HPDE6-E6E7 (cell line): ENCODE data around the gene UNC5A.

Source experiments
- DNase-seq: peaks from one replicate; pipeline ENCODE4 v3.0.0; 2011; ENCODE audit warnings: missing footprints; ENCODE audit errors: extremely low spot score

The UNC5A gene

DNA sequence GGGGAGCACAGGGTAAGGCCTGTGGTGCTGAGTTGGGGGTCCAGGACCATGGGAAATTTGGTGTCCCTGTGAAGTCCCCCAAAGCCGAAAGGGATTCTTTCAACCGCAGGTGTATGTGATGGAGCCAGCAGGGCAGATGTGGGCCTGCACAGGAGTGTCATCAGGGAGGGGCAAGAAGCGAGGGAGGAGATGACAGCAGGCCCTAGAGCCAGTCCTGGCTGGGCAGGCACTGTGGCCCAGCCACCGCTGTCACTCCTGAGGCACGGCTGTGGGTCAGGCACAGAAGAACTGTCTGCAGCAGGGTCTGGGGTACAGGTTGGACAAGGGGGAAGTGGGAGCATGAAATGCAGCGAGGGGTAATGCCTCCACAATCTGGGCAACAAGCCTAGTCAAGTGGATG, 83.9 kb downstream of the UNC5A start:
- DNase-seq: no peak

- no peak for DNase-seq
Measured at GRCh38 chr5:176895831-176896230, 85.5 kb downstream of the UNC5A start.

DNA sequence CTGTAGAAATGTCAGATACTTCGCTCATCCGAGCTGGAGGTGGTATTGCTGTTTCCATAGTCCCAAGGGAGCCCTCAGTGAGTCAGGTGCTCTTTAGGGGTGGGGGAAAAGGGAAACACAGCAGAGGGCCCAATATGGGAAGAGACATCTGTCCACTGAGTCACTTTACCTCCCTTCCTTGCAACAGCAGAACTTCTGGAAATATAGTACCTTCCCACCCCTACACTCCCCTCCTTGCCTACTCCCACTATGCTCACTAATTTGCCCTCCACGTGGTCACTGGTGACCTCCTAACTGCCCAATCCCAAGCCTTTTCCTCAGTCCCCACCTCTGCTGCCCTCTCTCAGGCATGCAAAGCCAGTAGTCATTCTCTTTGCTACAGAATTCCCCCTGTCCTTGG, 86.9 kb downstream of the UNC5A start:
- no peak for DNase-seq

DNA sequence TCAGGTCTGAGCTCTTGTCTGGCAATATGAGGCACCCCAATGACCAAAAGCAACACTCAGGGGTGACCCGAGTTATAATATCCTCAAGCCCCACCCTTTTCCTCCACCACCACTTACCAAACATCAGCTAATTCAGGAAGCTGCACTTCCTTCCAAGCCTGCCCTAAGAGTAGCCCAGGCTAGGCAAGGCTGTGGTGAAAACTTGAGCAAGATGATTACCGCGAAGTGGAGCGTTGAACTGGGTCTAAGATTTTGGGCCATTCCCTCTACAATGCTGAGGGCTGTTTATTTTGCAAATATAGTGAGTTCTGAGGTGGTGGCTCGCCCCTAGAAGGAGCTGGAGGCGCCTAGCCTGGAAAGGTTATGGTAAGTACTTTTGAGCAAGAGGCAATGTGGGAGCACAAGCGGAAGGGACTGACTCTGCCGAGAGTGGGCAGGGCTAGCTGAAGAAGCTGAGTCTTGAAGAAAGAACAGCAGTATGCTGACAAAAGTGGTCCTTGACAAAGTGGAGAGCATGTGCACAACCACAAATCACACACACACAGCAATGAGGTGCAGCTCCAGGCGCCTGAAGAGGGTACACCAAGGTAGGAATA, 89.0 kb downstream of the UNC5A start, which contains the start of gene HK3:
HK3 (minus strand) TSS at position 51 of the 596 bp plus-strand sequence. CDS start 3,187 bp downstream, outside the sequence.
- DNase-seq: no peak

DNA sequence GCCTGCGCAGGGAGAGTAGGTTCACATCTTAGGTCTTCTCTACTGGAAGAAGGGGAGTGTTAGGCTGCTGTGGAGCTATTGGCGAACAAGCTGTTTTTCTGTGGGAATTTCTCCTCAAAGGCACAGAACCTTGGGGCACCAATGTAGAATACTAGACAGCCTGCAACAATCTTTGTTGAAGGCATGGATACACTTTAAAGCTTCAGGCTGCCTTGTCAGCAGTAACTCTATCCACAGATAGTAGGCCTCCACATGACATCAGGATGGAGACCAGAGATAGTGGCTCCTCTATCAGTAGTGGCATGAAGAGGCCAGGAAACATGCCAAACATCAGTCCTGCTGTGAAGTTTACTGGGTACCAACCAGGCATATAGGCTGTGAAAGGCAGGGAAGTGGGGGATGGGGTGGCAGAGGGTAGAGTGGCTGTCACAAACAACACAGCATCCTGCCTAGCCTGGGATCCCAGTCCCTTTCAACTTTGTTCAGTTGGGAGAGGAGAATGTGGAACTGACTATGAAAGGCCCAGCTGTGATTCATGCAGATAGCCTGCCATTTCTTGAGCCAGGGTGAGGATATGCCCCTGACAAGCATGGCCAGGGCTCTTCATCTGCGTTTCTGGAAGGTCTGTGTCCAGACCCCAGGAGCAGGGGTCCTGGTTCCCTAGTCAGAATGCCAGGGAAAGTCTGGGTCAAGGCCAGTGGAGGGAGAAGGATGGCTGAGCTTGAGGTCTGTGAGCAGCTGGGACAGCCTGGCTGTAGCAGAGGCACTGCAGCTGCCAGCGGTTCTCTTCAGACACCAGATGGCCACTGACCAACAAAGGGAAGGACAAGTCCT, 89.8 kb downstream of the UNC5A start:
- DNase-seq: no peak

DNA sequence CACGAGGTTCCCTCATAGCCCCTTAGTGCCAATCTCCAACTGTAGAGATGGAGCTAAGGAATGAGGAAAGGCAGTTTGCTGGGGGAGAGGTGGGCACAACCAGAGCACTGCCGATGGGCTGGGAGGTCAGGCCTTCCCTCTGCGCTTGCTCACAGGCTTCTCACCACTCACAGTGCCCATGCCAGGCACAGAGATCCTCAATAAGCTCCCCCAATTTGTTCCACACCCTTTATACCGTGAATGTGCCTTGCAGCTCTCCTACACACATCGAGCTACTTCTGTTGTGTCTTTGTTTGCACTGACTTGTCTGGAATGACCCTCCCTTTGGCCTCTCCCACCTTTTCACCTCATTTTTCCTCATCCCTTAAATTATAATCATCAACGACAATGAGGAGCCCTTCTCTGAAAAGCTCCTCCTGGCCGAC, 90.4 kb downstream of the UNC5A start:
- DNase-seq: no peak

GRCh38 chr5:176901260-176902101, 91.1 kb downstream of the UNC5A start:
- no peak for DNase-seq

DNA sequence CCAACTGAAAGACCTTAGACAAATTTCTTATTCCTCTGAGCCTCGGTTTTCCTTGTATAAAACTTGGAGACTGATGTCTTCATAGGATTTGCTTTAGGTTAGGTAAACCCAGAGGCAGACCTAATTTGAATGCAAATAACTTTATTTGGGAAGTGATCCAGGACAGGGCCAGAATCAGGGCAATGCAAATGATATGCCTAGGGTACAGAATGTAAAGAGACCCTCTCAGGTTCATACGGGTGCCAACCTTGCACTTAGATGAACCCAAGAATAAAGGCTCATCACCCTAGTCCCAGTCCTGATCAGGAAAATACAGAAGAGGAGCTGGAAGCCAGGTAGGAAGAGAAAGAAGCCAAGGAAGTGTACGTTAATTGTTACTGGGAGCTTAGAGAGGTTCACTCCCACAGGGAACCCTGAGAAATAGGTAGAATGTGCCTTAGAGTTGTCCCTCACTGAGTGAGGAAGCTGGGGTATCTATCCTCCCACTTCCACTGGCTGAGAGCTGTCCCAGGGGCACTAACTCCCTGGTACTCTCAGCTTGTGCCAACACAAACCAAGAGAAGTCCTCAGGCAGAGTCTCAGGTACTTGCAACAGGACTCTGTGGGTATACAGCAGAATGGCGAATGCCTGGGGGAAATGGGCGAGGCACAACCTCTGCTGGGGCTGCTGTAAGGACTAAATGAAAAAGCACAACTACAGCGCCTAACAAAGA, 91.9 kb downstream of the UNC5A start:
- no peak for DNase-seq

DNA sequence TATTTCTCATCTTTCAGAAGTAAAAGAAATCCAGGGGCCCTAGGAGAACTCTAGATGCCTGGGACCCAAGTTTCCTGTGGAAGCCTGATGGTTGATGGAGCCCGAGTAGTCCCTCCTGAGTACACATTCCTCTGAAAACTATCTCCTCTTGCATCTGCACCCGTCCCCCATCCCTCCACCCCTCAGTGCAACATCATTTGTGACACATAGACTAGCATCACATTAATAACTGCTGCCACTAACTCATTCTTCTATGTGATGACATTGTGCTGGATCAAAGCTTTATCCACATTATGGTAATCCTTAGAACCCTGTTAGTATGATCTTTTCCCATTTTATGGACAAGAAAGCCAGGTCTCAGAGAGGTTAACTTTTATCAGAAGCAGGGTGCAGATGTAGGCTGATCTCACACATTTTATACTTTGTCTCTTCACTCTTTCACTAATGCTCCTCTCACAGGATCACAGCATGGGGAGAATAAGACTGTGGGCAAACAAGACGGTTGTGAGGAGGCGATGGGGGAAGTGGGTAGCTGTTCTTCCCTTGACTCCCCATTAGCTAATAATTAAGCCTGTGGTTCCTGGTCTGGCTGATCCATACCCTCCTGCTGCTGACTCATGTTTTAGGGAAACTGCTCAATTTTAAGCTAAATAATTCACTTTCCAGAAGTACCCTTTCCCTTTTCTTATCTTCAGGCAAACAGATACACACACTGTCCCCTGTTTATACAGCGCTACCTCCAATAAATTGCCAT, 92.7 kb downstream of the UNC5A start:
- DNase-seq: no peak

GRCh38 chr5:176904276-176904675, 93.9 kb downstream of the UNC5A start:
- DNase-seq: no peak

DNA sequence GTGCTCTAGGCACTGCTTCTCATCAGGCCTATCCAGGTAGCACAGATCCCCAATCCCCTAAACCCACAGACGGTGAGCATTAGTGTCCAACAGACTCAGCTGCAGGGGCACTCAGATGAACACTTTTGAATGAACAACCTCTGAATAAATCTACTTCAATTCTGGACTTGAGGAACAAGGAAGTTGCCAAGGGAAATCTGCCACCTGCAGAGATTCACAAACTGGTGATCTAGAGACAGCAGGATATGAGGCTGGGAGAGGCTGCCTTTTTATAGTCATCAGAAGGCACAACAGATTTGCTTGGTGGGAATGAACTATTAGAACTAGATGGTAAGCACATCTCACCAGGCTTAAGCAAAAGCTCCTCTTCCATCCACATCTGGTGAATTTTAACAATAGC, 95.8 kb downstream of the UNC5A start:
- no peak for DNase-seq

GRCh38 chr5:176906796-176907195, 96.4 kb downstream of the UNC5A start:
- no peak for DNase-seq

DNA sequence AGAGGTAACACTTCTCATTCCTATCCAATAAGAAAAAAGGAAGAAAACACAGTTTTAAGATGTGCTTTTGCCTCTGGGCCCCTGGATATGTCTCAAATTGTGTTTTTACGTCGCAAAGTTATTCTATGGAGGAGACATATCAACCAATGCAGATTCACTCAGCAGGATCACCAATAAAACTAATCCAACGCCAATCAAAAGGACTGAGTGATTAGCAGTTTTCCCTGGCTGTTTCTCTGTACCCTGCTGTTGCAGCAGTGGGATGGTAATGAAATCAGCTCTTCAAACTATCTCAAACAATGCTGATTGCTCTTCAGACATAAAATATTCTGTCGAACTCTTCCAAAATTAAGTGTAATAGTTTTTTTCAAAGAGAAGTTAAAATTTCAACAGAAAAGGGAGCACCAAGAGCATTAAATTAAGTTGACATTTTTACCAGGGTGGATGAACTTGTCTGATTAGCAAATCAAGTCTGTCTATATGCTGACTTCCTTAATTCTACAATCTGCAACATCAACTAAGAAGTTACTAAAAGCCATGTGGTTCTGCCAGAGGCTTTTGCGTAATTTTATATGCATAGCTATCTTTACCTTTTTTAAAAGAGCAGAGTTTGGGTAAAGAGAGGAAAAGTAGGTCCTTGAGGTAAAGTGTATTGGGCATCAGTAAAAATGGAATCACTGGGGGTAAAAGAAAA, 98.5 kb downstream of the UNC5A start:
- no peak for DNase-seq

DNA sequence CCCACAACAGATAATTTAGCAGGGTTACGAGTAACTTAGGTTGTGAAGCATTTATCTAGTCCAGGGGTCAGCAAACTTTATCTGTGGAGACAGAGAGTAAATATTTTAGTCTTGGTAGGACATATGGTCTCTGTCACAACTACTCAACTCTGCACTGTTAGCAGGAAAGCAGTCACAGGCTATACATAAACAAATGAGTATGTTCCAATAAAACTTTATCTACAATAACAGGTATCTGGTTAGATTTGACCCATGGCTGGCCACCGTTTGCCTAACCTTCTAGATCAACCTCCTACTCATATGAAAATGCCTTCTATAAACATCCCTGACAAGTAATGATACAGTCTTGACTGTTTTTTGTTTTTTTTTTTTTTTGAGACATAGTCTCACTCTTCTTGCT, 101.8 kb downstream of the UNC5A start:
- DNase-seq: no peak

- no peak for DNase-seq
Measured at GRCh38 chr5:176915906-176916305, 105.5 kb downstream of the UNC5A start.

DNA sequence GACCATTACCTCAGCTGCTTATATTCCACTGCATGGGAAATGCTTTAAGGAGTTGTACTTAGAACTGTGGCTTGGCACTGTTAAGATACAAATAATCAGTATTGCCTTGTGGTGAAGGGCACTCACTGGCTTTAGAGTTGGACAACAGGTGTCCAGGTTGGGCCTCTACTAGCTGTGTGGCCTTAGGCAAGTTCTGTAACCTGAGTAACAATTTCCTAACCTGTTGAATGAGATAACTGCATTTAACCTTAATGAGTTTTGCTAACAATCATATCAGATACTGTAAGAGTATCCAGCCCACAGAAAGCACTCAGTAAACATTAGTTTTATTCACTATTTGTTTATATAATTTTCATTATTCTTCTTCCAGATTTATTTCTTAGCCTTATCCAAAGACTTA, 106.0 kb downstream of the UNC5A start:
- no peak for DNase-seq

DNA sequence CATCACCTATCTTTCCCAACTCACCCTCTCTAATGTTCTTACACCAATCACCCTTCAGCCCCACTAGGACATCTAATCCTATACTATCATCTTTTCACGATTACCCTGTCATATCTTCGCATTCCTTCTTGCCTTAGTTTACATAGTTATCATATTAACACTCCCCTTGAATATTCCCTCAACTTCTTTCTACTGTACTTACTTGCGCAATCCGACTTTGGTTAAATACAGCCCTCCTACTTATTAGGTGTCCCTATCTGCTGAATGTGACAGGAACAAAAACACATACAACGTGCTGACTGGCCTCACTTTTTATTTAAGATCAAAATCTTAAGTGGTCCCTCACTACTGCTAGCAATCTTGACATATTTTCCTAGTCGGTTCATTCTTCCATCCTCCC, 108.3 kb downstream of the UNC5A start:
- no peak for DNase-seq

DNA sequence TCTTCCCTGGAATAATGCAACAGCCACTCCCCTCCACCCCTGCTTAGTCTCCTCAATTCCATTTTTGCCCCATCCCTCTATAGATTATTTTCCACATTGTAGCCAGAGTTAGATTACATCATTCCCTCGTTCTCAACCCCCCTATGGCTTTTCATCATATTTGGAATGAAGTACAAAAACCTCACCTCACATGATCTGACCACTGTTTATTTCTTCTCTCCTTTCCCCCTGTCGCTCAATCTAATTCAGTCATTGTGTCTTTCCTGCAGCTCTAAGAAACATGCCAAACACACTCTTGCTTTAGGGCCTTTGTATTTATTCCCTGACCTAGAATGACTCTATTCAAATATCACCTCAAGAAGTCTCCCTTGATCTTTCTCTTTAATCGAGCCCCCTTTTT, 111.4 kb downstream of the UNC5A start:
- DNase-seq: no peak

GRCh38 chr5:176922817-176923216, 112.5 kb downstream of the UNC5A start:
- no peak for DNase-seq

DNA sequence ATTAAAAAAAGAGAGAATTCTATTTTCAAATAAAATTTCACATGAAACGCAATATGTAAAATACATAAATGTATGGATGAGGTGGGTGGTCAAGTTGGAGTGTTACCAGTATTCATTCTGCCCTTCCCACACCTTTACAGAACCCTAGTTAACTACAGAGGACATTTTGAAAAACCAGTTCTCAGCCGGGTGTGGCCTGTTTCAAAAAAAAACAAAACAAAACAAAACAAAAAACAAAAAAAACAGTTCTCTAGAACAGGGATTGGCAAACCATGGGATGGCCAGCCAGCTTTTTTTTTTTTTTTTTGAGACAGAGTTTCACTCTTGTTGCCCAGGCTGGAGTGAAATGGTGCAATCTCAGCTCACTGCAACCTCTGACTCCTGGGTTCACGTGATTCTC, 117.2 kb downstream of the UNC5A start:
- no peak for DNase-seq
